C4-2B (cell line): ENCODE data around the gene F7.

Source experiments
- H3K27ac ChIP-seq: fragments of 450-650 bp; 2 replicates; pipeline ENCODE4 v1.5.1; 2017
- CTCF ChIP-seq: fragments of 450-650 bp; conservative IDR thresholded peaks from 2 replicates; pipeline ENCODE4 v1.5.1; 2017; ENCODE audit warnings: mild to moderate bottlenecking
- ZFX ChIP-seq: fragments of 450-650 bp; IDR thresholded peaks from 2 replicates; pipeline ENCODE4 v1.6.1; 2017

Gene F7

GRCh38 chr13:113093580-113094409 is 11.8 kb upstream of the F7 start:
- TF ChIP-seq ZFX, result no peak
- TF ChIP-seq CTCF, result no peak
- H3K27ac ChIP-seq, result no peak overlapping the region

GRCh38 chr13:113094410-113094800 is 11.2 kb upstream of the F7 start:
- H3K27ac ChIP-seq, result no peak overlapping the region
- no peak for TF ChIP-seq ZFX
- TF ChIP-seq CTCF, result no peak

GRCh38 chr13:113095146-113096051 is 10.2 kb upstream of the F7 start:
- no peak overlapping the region for H3K27ac ChIP-seq
- TF ChIP-seq ZFX (no peak), CTCF (no peak)

GRCh38 chr13:113096052-113096744 is 9.4 kb upstream of the F7 start:
- H3K27ac ChIP-seq, result no peak overlapping the region
- TF ChIP-seq ZFX, result no peak

GRCh38 chr13:113096745-113097305 is 8.8 kb upstream of the F7 start:
- no peak overlapping the region for H3K27ac ChIP-seq
- TF ChIP-seq CTCF (no peak), ZFX (no peak)

GRCh38 chr13:113097651-113098050 is 7.9 kb upstream of the F7 start:
- no peak for TF ChIP-seq ZFX
- no peak for TF ChIP-seq CTCF
- no peak overlapping the region for H3K27ac ChIP-seq

- no peak overlapping the region for H3K27ac ChIP-seq
- TF ChIP-seq CTCF (no peak), ZFX (no peak)
These were observed 7.3 kb upstream of the F7 start for GRCh38 chr13:113098162-113098732.
